SU-DHL-6 (cell line): ENCODE results near the gene PDIA5.

ENCODE experiments used
- H2AFZ ChIP-seq: fragments of 200-600 bp; sonication (generic); 2 replicates; pipeline ENCODE4 v1.6.1; 2014; ENCODE audit warnings: low read depth, mild to moderate bottlenecking, moderate library complexity, mixed read lengths, antibody characterized with exemption, low read length; ENCODE audit not compliant: severe bottlenecking
- H3F3A ChIP-seq: fragments of 200-600 bp; shearing (Covaris generic); 2 replicates; pipeline ENCODE4 v1.6.0; 2016; ENCODE audit warnings: antibody characterized with exemption, mild to moderate bottlenecking; ENCODE audit not compliant: insufficient read depth
- H3K27ac ChIP-seq: fragments of 200-600 bp; sonication (generic); 2 replicates; pipeline ENCODE4 v1.5.1; 2016; ENCODE audit warnings: low read depth, mild to moderate bottlenecking, low read length, moderate library complexity, mixed read lengths
- H3K27me3 ChIP-seq: fragments of 200-600 bp; sonication (generic), shearing (Covaris generic); 2 replicates; pipeline ENCODE4 v1.6.0; 2014; ENCODE audit warnings: mild to moderate bottlenecking, low read length
- H3K36me3 ChIP-seq: fragments of 200-600 bp; sonication (generic); 2 replicates; pipeline ENCODE4 v1.6.1; 2014; ENCODE audit warnings: mild to moderate bottlenecking, low read length, mixed read lengths
- H3K4me2 ChIP-seq: fragments of 300-600, 200-600 bp; shearing (Covaris generic), sonication (generic); 2 replicates; pipeline ENCODE4 v1.6.0; 2014; ENCODE audit warnings: low read length, low read depth, mild to moderate bottlenecking; ENCODE audit not compliant: poor library complexity, severe bottlenecking
- H3K4me3 ChIP-seq: fragments of 200-600 bp; sonication (generic); 2 replicates; pipeline ENCODE4 v1.5.1; 2014; ENCODE audit warnings: antibody characterized with exemption, low read length, mild to moderate bottlenecking, mixed read lengths; ENCODE audit not compliant: insufficient read depth, poor library complexity, severe bottlenecking
- H3K79me2 ChIP-seq: fragments of 200-600 bp; sonication (generic); 2 replicates; pipeline ENCODE4 v1.6.1; 2014; ENCODE audit warnings: mild to moderate bottlenecking, low read length, moderate library complexity; ENCODE audit not compliant: insufficient read depth
- H3K9ac ChIP-seq: fragments of 200-600 bp; sonication (generic); 2 replicates; pipeline ENCODE4 v1.7.0; 2014; ENCODE audit warnings: mild to moderate bottlenecking, low read length
- H3K9me2 ChIP-seq: fragments of 200-600 bp; sonication (generic); replicated peaks from 2 replicates; pipeline ENCODE4 v1.6.1; 2014; ENCODE audit warnings: low read length; ENCODE audit not compliant: insufficient read depth
- H3K9me3 ChIP-seq: fragments of 200-600 bp; sonication (generic); 2 replicates; pipeline ENCODE4 v1.6.1; 2014; ENCODE audit warnings: low read length, mixed read lengths; ENCODE audit not compliant: insufficient read depth
- H4K20me1 ChIP-seq: fragments of 200-600 bp; sonication (generic); 2 replicates; pipeline ENCODE4 v1.6.1; 2014; ENCODE audit warnings: low read depth, mild to moderate bottlenecking, antibody characterized with exemption, low read length, moderate library complexity, mixed read lengths
- CTCF ChIP-seq: fragments of 200-600 bp; sonication (generic); IDR thresholded peaks from one replicate; pipeline ENCODE4 v1.5.1; 2017; ENCODE audit warnings: antibody characterized with exemption, mild to moderate bottlenecking, low read length, moderate library complexity; ENCODE audit not compliant: insufficient read depth, poor library complexity, severe bottlenecking
- EZH2phosphoT487 ChIP-seq: fragments of 200-600 bp; sonication (generic), shearing (Covaris generic); conservative IDR thresholded peaks from 2 replicates; pipeline ENCODE4 v1.6.1; 2018; ENCODE audit warnings: mild to moderate bottlenecking, antibody characterized with exemption, low read length, moderate library complexity, mixed read lengths

PDIA5 gene

GRCh38 chr3:123082370-123083065, 15.7 kb downstream of the PDIA5 start:
- Histone ChIP-seq H3K4me2 (no peak overlapping the region), H3K9me3 (no peaks in the 10 kb centered on the region), H3K36me3 (no peaks in the 10 kb centered on the region), H3K27ac (no peak overlapping the region), H2AFZ (no peak overlapping the region), H4K20me1 (no peaks in the 10 kb centered on the region), H3K9me2 (no peaks in the 10 kb centered on the region), H3K9ac (no peak overlapping the region), H3K4me3 (no peak overlapping the region), H3K27me3 (no peaks in the 10 kb centered on the region), H3F3A (no peaks in the 10 kb centered on the region), H3K79me2 (peaks cover 30% of the 10 kb centered on the region)
- TF ChIP-seq CTCF (no peak), EZH2phosphoT487 (no peak)

GRCh38 chr3:123083383-123084124, 16.7 kb downstream of the PDIA5 start:
- H3K9ac ChIP-seq = no peak overlapping the region
- peaks cover 28% of the 10 kb centered on the region for H3K79me2 ChIP-seq
- H2AFZ ChIP-seq = no peak overlapping the region
- no peak overlapping the region for H3K27ac ChIP-seq
- H3K36me3 ChIP-seq = no peaks in the 10 kb centered on the region
- no peaks in the 10 kb centered on the region for H4K20me1 ChIP-seq
- no peak overlapping the region for H3K4me3 ChIP-seq
- H3K9me3 ChIP-seq = no peaks in the 10 kb centered on the region
- TF ChIP-seq CTCF (no peak), EZH2phosphoT487 (no peak)
- H3K27me3 ChIP-seq = no peaks in the 10 kb centered on the region
- H3K4me2 ChIP-seq = no peak overlapping the region
- H3F3A ChIP-seq = no peaks in the 10 kb centered on the region
- H3K9me2 ChIP-seq = no peaks in the 10 kb centered on the region

GRCh38 chr3:123084192-123084591, 17.4 kb downstream of the PDIA5 start:
- Histone ChIP-seq H3K36me3 (no peaks in the 10 kb centered on the region), H3F3A (no peaks in the 10 kb centered on the region), H3K9ac (no peak overlapping the region), H3K4me3 (no peak overlapping the region), H3K27ac (no peak overlapping the region), H4K20me1 (no peaks in the 10 kb centered on the region), H3K79me2 (peaks cover 24% of the 10 kb centered on the region), H2AFZ (no peak overlapping the region), H3K9me2 (no peaks in the 10 kb centered on the region), H3K9me3 (no peaks in the 10 kb centered on the region), H3K27me3 (no peaks in the 10 kb centered on the region), H3K4me2 (no peak overlapping the region)
- TF ChIP-seq CTCF (no peak), EZH2phosphoT487 (no peak)
